GM18951 (cell line): Measurements from ENCODE around the gene KCMF1.

Source experiments
- POLR2A ChIP-seq: IDR thresholded peaks from 4 replicates; pipeline ENCODE4 v1.6.1; 2011; ENCODE audit warnings: mild to moderate bottlenecking; ENCODE audit not compliant: insufficient read length, insufficient read depth; ENCODE audit errors: extremely low read depth
- in situ Hi-C: fragments of 300-500 bp; cut with MboI; formaldehyde crosslinking; loops from one replicate; pipeline ENCODE4 v1.12.0; 2022; ENCODE audit warnings: low sequenced_read_pairs, mixed read lengths, inconsistent platforms; ENCODE audit not compliant: unreplicated experiment

Gene KCMF1

GRCh38 chr2:85012855-85013254, 41.9 kb downstream of the KCMF1 start:
- TF ChIP-seq POLR2A = no peak
- in situ Hi-C loops = no loop called here

GRCh38 chr2:85015653-85016360, 44.8 kb downstream of the KCMF1 start:
- in situ Hi-C loops = no loop called here
- no peak for TF ChIP-seq POLR2A

GRCh38 chr2:85016446-85016845, 45.5 kb downstream of the KCMF1 start:
- in situ Hi-C loops = no loop called here
- no peak for TF ChIP-seq POLR2A

GRCh38 chr2:85017411-85018048, 46.6 kb downstream of the KCMF1 start:
- in situ Hi-C loops = no loop called here
- no peak for TF ChIP-seq POLR2A

GRCh38 chr2:85018049-85018447, 47.1 kb downstream of the KCMF1 start:
- in situ Hi-C loops = no loop called here
- no peak for TF ChIP-seq POLR2A

GRCh38 chr2:85019121-85019520, 48.2 kb downstream of the KCMF1 start:
- in situ Hi-C loops = no loop called here
- no peak for TF ChIP-seq POLR2A

- in situ Hi-C loops = no loop called here
- no peak for TF ChIP-seq POLR2A
These were observed 51.3 kb downstream of the KCMF1 start for GRCh38 chr2:85022232-85022631.

- in situ Hi-C loops = loop anchor here (25.0 kb wide), 1 partner anchor 537 kb away; no protein-coding TSS in a partner anchor
- no peak for TF ChIP-seq POLR2A
These were observed 53.5 kb downstream of the KCMF1 start for GRCh38 chr2:85024372-85025047.

- TF ChIP-seq POLR2A = no peak
- in situ Hi-C loops = loop anchor here (25.0 kb wide), 1 partner anchor 545 kb away; no protein-coding TSS in a partner anchor
These were observed 61.7 kb downstream of the KCMF1 start for GRCh38 chr2:85032621-85033020.

- in situ Hi-C loops = loop anchor here (25.0 kb wide), 1 partner anchor 546 kb away; no protein-coding TSS in a partner anchor
- no peak for TF ChIP-seq POLR2A
These were observed 62.4 kb downstream of the KCMF1 start for GRCh38 chr2:85033388-85033787.

- in situ Hi-C loops = loop anchor here (25.0 kb wide), 1 partner anchor 547 kb away; no protein-coding TSS in a partner anchor
- no peak for TF ChIP-seq POLR2A
These were observed 63.2 kb downstream of the KCMF1 start for GRCh38 chr2:85034158-85034557.

GRCh38 chr2:85037622-85038021, 66.7 kb downstream of the KCMF1 start:
- no peak for TF ChIP-seq POLR2A
- in situ Hi-C loops = loop anchor here (25.0 kb wide), 1 partner anchor 550 kb away; no protein-coding TSS in a partner anchor

- TF ChIP-seq POLR2A = no peak
- in situ Hi-C loops = loop anchor here (25.0 kb wide), 1 partner anchor 555 kb away; no protein-coding TSS in a partner anchor
These were observed 71.4 kb downstream of the KCMF1 start for GRCh38 chr2:85042330-85042729.
